Measurements from ENCODE around the gene APLN.

The APLN gene

GRCh38 chrX:129614481-129615255 is 40.1 kb downstream of the APLN start:
- H3K27me3 ChIP-seq: no peaks in the 10 kb centered on the region
- no peaks in the 10 kb centered on the region for H3K9me3 ChIP-seq
- no peak overlapping the region for H3K27ac ChIP-seq
- intact Hi-C loops (cut with DNase I; ENCODE audit: low total_unique reads): no loop called here
- DNase-seq: no peak
- H3K4me3 ChIP-seq: no peak overlapping the region
- H3K4me1 ChIP-seq: no peaks in the 10 kb centered on the region
- H3K36me3 ChIP-seq: no peaks in the 10 kb centered on the region
- no peak for TF ChIP-seq CTCF (IDR thresholded peaks at IDR 0.05)

GRCh38 chrX:129613596-129613995 is 41.2 kb downstream of the APLN start:
- intact Hi-C loops (cut with DNase I; ENCODE audit: low total_unique reads): no loop called here
- H3K27me3 ChIP-seq: no peaks in the 10 kb centered on the region
- H3K36me3 ChIP-seq: no peaks in the 10 kb centered on the region

GRCh38 chrX:129612396-129612795 is 42.4 kb downstream of the APLN start:
- Histone ChIP-seq H3K27me3 (no peaks in the 10 kb centered on the region), H3K4me1 (no peaks in the 10 kb centered on the region), H3K27ac (no peak overlapping the region), H3K9me3 (no peaks in the 10 kb centered on the region), H3K36me3 (no peaks in the 10 kb centered on the region), H3K4me3 (no peak overlapping the region)
- no peak for DNase-seq
- TF ChIP-seq CTCF (IDR thresholded peaks at IDR 0.05): no peak
- intact Hi-C loops (cut with DNase I; ENCODE audit: low total_unique reads): no loop called here

More at GRCh38 chrX:129613596-129613995, 41.2 kb downstream of the APLN start:
- DNase-seq: no peak
- no peaks in the 10 kb centered on the region for H3K9me3 ChIP-seq
- TF ChIP-seq CTCF (IDR thresholded peaks at IDR 0.05): no peak
- H3K27ac ChIP-seq: no peak overlapping the region
- no peak overlapping the region for H3K4me3 ChIP-seq
- no peaks in the 10 kb centered on the region for H3K4me1 ChIP-seq

GRCh38 chrX:129609395-129609794 is 45.4 kb downstream of the APLN start:
- no peak for DNase-seq
- Histone ChIP-seq H3K4me1 (peaks cover 0 to 6% (median 0%) of the 10 kb centered on the region in 4 donors), H3K27me3 (no peaks in the 10 kb centered on the region), H3K4me3 (no peak overlapping the region), H3K36me3 (no peaks in the 10 kb centered on the region), H3K9me3 (no peaks in the 10 kb centered on the region), H3K27ac (no peak overlapping the region)
- no peak for TF ChIP-seq CTCF (IDR thresholded peaks at IDR 0.05)
- intact Hi-C loops (cut with DNase I; ENCODE audit: low total_unique reads): loop anchor here (10.0 kb wide), 2 partner anchors 215 to 295 kb away; partner anchors contain the start of gene UTP14A

- intact Hi-C loops (cut with DNase I; ENCODE audit: low total_unique reads): loop anchor here (10.0 kb wide), 2 partner anchors 216 to 296 kb away; partner anchors contain the start of gene UTP14A
- no peak for TF ChIP-seq CTCF (IDR thresholded peaks at IDR 0.05)
- no peak overlapping the region for H3K4me3 ChIP-seq
Observed at GRCh38 chrX:129608496-129608895, 46.3 kb downstream of the APLN start.

More at GRCh38 chrX:129608496-129608895, 46.3 kb downstream of the APLN start:
- H3K4me1 ChIP-seq: peaks cover 0 to 9% (median 0%) of the 10 kb centered on the region in 4 donors
- no peak overlapping the region for H3K27ac ChIP-seq
- no peaks in the 10 kb centered on the region for H3K27me3 ChIP-seq
- no peaks in the 10 kb centered on the region for H3K36me3 ChIP-seq
- no peak for DNase-seq
- H3K9me3 ChIP-seq: no peaks in the 10 kb centered on the region
